Mucosa of descending colon (tissue), 3 donors: ENCODE results near the gene MBTD1. TPM values are rescaled to one million over a fixed set of nuclear protein-coding genes. Genes with fewer than 3 reads are reported as not detected.

Experiments
- ATAC-seq: fragments of 200-7000 bp; cut with Tn5 transposase; one replicate; pipeline ENCODE4 v1.9.1; 2020; ENCODE audit warnings: mild to moderate bottlenecking, moderate library complexity
- DNase-seq, 3 donors: peaks; one replicate each; pipeline ENCODE4 v3.0.0-alpha.2; 2020
- H3K36me3 ChIP-seq: fragments of 200-600 bp; one replicate; pipeline ENCODE4 v1.8.0; 2021; ENCODE audit warnings: low read depth, mild to moderate bottlenecking
- H3K4me1 ChIP-seq: fragments of 200-600 bp; one replicate; pipeline ENCODE4 v1.8.0; 2021; ENCODE audit warnings: low read depth, mild to moderate bottlenecking
- H3K4me3 ChIP-seq: fragments of 200-600 bp; one replicate; pipeline ENCODE4 v1.8.0; 2021; ENCODE audit warnings: mild to moderate bottlenecking
- H3K9me3 ChIP-seq: fragments of 200-600 bp; one replicate; pipeline ENCODE4 v1.8.0; 2021; ENCODE audit warnings: mild to moderate bottlenecking
- intact Hi-C, 2 donors: fragments of 100-400 bp; cut with DNase I in 1 of 2; cut with micrococcal nuclease in 1 of 2; formaldehyde crosslinking; loops; one replicate each; pipeline versions ENCODE4 v1.11.0 to v1.11.1; 2022; cut with DNase I, micrococcal nuclease
- total RNA-seq, 3 donors: library from RNA; stranded (reverse); fragmentation: NEBNext Ultra II Directional in 2 of 3; extraction: Animal tissue kit (Norgen Biotek cat#: 25700) in 2 of 3; gene quantifications; one replicate each; pipeline versions ENCODE4 v1.2.1 to v1.2.4, GENCODE V29; 2021 to 2023
- TF ChIP-seq, protein P1 (sequence below): fragments of 200-600 bp; IDR thresholded peaks from one replicate; pipeline ENCODE4 v1.8.0; 2022; ENCODE audit warnings: antibody characterized with exemption, mild to moderate bottlenecking
- donor health status: DM: no; HTN: no; CAD: no; lungs with moderate emphysema.
- donor health status: DM: no; HTN: no; CAD: no.
- donor health status: DM: no; HTN: yes; CAD: no.

The MBTD1 gene
- total RNA-seq, 3 donors from 2014 or later, result 13.7 to 19.5 (median 15.9) TPM

DNA sequence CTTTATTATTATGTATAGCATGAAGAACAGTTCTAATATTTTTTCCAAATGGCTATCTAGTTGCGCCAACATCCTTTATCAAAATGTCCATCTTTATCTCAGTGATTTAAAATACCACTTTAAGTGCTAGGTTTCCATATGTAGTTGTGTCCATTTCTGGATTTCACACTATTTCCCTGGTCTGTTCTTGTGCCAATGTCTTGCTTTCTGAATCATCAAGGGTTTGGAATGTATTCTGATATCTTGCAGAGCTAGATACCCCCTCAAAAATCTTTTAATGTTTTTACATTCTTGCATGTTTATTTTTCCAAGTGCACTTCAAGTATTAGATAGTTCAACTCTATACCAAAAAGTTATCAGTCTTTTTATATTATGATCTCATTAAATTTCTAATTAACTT lies 14.3 kb downstream of the MBTD1 start:
- TF ChIP-seq, protein P1, sequence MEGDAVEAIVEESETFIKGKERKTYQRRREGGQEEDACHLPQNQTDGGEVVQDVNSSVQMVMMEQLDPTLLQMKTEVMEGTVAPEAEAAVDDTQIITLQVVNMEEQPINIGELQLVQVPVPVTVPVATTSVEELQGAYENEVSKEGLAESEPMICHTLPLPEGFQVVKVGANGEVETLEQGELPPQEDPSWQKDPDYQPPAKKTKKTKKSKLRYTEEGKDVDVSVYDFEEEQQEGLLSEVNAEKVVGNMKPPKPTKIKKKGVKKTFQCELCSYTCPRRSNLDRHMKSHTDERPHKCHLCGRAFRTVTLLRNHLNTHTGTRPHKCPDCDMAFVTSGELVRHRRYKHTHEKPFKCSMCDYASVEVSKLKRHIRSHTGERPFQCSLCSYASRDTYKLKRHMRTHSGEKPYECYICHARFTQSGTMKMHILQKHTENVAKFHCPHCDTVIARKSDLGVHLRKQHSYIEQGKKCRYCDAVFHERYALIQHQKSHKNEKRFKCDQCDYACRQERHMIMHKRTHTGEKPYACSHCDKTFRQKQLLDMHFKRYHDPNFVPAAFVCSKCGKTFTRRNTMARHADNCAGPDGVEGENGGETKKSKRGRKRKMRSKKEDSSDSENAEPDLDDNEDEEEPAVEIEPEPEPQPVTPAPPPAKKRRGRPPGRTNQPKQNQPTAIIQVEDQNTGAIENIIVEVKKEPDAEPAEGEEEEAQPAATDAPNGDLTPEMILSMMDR, result no peak
- intact Hi-C loops, result no loop called here
- H3K36me3 ChIP-seq, result no peaks in the 10 kb centered on the region

DNA sequence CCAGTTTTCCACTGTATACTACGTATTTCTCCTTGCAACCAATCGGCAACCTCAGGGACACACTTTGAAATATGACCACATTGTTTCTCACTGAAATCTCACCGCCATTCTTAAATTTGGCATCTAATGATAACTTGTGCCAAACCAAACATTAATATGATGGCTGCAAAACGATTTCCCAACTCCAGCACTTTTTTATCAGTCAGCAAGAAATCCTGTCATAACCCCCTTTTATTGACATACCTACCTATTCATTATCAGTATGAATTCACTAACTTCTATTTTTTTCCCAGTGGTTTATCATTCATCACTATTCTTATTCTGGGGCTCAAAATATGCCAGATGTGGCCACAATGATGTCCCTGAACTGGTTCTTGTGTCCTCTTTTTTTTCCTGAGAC lies 15.8 kb downstream of the MBTD1 start:
- Histone ChIP-seq H3K4me3 (no peak overlapping the region), H3K9me3 (no peaks in the 10 kb centered on the region), H3K36me3 (no peaks in the 10 kb centered on the region), H3K4me1 (peaks cover 6% of the 10 kb centered on the region)
- TF ChIP-seq, protein P1, result no peak
- intact Hi-C loops, result no loop called here
- ATAC-seq (no peak), DNase-seq (no peak)

More for the DNA sequence above, 14.3 kb downstream of the MBTD1 start:
- ATAC-seq (no peak), DNase-seq (no peak)
- Histone ChIP-seq H3K4me1 (peaks cover 6% of the 10 kb centered on the region), H3K9me3 (no peaks in the 10 kb centered on the region), H3K4me3 (no peak overlapping the region)

DNA sequence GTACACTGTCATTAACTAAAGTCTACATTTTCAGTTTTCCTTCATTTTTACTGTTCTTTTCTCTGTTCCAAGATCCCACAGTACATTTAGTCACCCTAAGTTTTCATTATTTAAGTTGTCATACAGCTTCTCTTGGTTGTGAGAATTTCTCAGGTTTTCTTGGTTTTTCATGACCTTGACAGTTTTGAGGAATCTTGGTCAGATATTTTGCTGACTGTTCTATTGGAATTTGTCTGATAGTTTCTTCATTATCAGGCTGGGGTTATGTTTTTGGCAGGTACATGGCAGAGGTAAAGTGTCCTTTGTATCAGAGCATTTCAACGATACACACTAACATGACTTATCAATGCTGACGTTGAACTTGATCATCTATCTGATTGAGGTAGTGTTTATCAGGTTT lies 19.6 kb downstream of the MBTD1 start:
- no peak for ATAC-seq
- H3K4me1 ChIP-seq, result peaks cover 11% of the 10 kb centered on the region
- H3K9me3 ChIP-seq, result no peaks in the 10 kb centered on the region
- TF ChIP-seq, protein P1, result no peak
- DNase-seq, result no peak
- H3K36me3 ChIP-seq, result no peaks in the 10 kb centered on the region
- no peak overlapping the region for H3K4me3 ChIP-seq
- intact Hi-C loops, result no loop called here

DNA sequence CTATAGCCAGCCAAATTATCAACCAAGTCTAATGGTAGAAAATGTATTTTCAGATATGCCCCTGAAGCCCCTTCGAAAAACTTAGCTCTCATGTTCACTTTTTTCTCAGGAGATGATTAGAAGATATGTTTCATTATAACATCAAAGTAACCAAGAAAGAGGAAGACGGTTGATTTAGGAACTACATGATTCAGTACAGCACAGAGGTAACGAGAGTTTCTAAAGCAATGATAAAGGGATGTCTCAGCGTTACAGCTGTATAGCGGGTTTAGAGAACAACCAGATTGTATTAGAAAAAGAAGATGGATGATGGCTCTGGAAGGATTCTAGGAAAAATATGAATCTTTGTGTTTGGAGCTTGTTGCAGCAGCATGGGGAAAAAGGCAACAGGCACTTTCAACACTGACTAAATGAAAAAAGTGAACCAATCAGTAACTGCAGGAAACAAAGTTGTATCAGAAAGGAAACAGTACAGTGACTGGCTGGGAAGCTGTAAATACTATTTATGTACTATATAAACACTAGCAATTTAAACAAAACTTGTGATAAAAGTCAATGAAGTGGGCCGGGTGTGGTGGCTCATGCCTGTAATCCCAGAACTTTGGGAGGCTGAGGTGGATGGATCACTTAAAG lies 21.5 kb downstream of the MBTD1 start:
- ATAC-seq, result peak; percentile 71
- H3K4me1 ChIP-seq, result peaks cover 11% of the 10 kb centered on the region
- no peaks in the 10 kb centered on the region for H3K9me3 ChIP-seq
- no peak overlapping the region for H3K4me3 ChIP-seq
- peak in 1 of 3 donors; percentile 8 for DNase-seq
- TF ChIP-seq, protein P1, result no peak
- intact Hi-C loops, result no loop called here
- H3K36me3 ChIP-seq, result no peaks in the 10 kb centered on the region

DNA sequence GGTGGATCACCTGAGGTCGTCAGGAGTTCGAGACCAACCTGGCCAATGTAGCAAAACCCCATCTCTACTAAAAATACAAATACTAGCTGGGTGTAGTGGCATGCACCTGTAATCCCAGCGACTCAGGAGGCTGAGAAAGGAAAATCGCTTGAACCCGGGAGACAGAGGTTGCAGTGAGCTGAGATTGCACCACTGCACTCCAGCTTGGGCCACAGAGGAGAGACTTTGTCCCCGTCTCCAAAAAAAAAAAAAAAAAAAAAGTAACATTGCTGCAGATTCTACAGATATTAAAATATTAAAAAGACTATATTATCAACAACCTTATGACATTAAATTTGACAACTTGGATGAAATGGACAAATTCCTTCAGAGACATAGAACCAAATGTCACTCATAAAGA lies 25.7 kb downstream of the MBTD1 start:
- H3K4me1 ChIP-seq, result peaks cover 5% of the 10 kb centered on the region
- TF ChIP-seq, protein P1, result no peak

DNA sequence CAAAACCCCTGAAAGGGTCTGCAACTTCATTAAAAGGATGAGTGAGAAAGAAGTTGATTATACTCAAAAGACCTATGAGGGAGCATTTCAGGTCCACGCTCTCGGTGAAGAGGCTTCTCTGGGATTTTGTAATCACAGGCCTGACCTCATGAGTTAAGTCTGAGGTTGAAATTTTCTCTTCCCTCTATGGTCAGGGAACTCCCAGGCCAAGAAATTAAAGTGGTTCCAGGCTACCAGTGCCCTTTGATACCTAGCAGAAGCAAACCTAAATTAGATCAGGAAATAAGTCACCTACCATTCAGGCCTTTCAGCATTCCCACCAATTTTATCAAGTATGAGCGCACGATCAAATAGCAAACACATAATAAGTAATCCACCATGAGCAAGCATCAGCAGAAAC lies 27.9 kb downstream of the MBTD1 start:
- ATAC-seq, result no peak

More for the DNA sequence above, 25.7 kb downstream of the MBTD1 start:
- Histone ChIP-seq H3K36me3 (no peaks in the 10 kb centered on the region), H3K9me3 (no peaks in the 10 kb centered on the region), H3K4me3 (no peak overlapping the region)
- no peak for DNase-seq
- intact Hi-C loops, result no loop called here
- no peak for ATAC-seq

More for the DNA sequence above, 27.9 kb downstream of the MBTD1 start:
- no peaks in the 10 kb centered on the region for H3K9me3 ChIP-seq
- no peak overlapping the region for H3K4me3 ChIP-seq
- intact Hi-C loops, result no loop called here
- no peaks in the 10 kb centered on the region for H3K36me3 ChIP-seq
- H3K4me1 ChIP-seq, result no peaks in the 10 kb centered on the region
- TF ChIP-seq, protein P1, result no peak
- DNase-seq, result no peak
